T-helper 17 cell (primary cell): ENCODE data around the gene FGF1. TPM values are rescaled to one million over a fixed set of nuclear protein-coding genes. Genes with fewer than 3 reads are reported as not detected.

Experiments
- ATAC-seq: fragments of 150-1000 bp; cut with Tn5 transposase; 2 replicates; pipeline ENCODE4 v1.10.0; 2021; ENCODE audit warnings: mild to moderate bottlenecking, moderate library complexity
- DNase-seq, 3 donors: peaks; one replicate each; pipeline versions ENCODE4 v3.0.0 to v3.0.0-alpha.2; 2020 to 2021
- H3K9me3 ChIP-seq: one replicate; pipeline ENCODE4 v1.7.0; 2013; ENCODE audit warnings: low read length, mild to moderate bottlenecking; ENCODE audit not compliant: control insufficient read depth, poor library complexity, severe bottlenecking
- H3K27ac Mint-ChIP-seq: one replicate; pipeline ENCODE4 v1.8.0; 2022; ENCODE audit warnings: mild to moderate bottlenecking, moderate library complexity, mixed read lengths
- H3K27me3 Mint-ChIP-seq: one replicate; pipeline ENCODE4 v1.8.0; 2022; ENCODE audit warnings: mixed read lengths
- H3K36me3 Mint-ChIP-seq: one replicate; pipeline ENCODE4 v1.8.0; 2022; ENCODE audit warnings: low read depth, mixed read lengths
- H3K4me1 Mint-ChIP-seq: one replicate; pipeline ENCODE4 v1.8.0; 2022; ENCODE audit warnings: mild to moderate bottlenecking, mixed read lengths
- H3K4me3 Mint-ChIP-seq: one replicate; pipeline ENCODE4 v1.8.0; 2022; ENCODE audit warnings: mild to moderate bottlenecking, moderate library complexity, mixed read lengths
- total RNA-seq, 4 donors: library from RNA in 2 of 4; stranded (reverse) in 2 of 4; gene quantifications; one replicate each; pipeline ENCODE4 v1.2.3 and lab custom pipeline; 2022 to 2026

FGF1 gene
- total RNA-seq, 2 donors from 2014 or later, result not detected

DNA sequence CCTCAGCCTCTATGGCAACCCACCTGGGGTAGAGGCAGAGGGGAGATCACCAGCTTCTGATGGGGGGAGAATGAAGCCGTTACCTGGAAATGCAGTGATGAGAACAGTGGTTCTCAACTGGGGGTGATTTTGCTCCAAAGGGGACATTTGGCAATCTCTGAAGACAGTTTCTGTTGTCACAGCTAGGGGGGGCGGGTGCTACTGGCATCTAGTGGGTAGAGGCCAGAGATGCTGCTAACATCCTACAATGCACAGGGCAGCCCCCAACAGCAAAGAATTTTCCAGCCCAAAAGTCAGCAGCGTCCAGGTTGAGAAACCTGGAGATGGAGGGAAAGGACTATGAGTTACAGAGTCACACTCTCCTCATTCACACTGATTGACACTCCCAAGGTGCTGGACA is 84.5 kb downstream of the FGF1 start:
- no peaks in the 10 kb centered on the region for H3K9me3 ChIP-seq
- H3K27me3 Mint-ChIP-seq, result peaks cover 70% of the 10 kb centered on the region
- DNase-seq (no peak), ATAC-seq (no peak)
- no peak overlapping the region for H3K27ac Mint-ChIP-seq
- H3K4me1 Mint-ChIP-seq, result no peaks in the 10 kb centered on the region
- no peak overlapping the region for H3K4me3 Mint-ChIP-seq
- no peaks in the 10 kb centered on the region for H3K36me3 Mint-ChIP-seq

DNA sequence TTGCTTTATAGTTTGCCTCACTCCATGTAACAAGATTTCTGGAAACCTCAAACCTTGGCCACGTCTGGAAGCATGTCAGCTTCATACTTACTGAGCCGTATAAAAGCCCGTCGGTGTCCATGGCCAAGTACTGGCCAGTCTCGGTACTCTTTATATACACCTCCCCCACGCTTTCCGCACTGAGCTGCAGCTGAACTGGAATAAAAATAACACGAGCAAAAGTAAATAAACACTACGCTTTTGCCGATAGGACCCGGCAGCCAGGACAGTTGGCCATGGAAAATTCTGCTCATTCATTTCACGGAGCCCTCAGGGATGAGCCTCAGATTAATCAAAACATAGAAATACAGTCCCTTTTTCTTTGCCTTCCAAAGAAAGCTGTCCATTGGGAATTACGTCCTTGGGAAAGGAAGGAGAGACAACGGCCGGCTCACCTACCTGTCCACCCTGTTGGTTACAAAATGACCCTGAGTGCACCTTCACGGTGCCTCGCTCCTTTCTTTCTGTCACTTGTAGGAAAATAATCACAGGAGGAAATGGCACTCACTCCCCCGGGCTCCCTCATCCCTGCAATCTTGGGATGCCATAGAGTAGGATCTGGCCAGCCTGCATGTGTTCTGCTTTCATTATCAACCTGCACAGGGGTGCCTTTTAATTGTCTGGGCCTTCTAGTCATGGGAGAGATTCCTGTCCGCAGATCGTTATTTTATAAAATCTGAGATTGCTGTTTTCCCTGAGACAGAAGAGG is 85.1 kb downstream of the FGF1 start:
- Mint-ChIP-seq H3K4me1 (no peaks in the 10 kb centered on the region), H3K4me3 (no peak overlapping the region), H3K27ac (no peak overlapping the region), H3K27me3 (peaks cover 66% of the 10 kb centered on the region), H3K36me3 (no peaks in the 10 kb centered on the region)
- H3K9me3 ChIP-seq, result no peaks in the 10 kb centered on the region
- DNase-seq (no peak), ATAC-seq (no peak)

DNA sequence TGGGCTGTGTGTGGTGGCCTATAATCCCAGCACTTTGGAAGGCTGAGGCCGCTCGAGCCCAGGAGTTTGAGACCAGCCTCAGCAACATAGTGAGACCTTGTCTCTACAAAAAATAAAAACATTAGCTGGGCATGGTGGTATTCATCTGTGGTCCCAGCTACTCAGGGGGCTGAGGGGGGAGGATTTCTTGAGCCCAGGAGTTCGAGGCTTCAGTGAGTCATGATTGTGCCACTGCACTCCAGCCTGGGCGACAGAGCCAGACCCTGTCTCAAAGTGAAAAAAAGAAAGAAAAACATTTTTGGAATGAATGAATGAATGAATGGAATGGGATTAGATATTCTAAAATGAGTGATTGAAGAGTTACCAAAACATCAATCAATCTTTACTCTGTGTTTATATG is 85.8 kb downstream of the FGF1 start:
- H3K36me3 Mint-ChIP-seq, result no peaks in the 10 kb centered on the region
- H3K4me3 Mint-ChIP-seq, result no peak overlapping the region
- no peak overlapping the region for H3K27ac Mint-ChIP-seq
- DNase-seq (no peak), ATAC-seq (no peak)
- H3K4me1 Mint-ChIP-seq, result no peaks in the 10 kb centered on the region
- no peaks in the 10 kb centered on the region for H3K9me3 ChIP-seq
- peaks cover 67% of the 10 kb centered on the region for H3K27me3 Mint-ChIP-seq

DNA sequence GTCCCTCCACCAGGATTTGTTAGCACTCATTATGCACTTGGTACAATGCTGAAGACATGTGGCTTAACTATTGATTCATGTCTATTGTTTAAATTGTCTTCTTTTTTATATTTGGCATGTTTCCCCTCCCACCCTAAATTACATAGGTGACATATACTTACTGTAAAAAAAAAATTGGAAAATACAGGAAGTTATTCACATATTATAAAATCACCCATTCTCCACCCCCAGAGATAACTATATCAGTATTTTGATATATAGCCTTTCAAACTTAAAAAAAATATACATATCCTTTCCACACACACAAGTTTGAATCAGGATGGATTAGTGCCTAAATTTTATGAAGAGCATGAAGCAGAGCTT is 87.6 kb downstream of the FGF1 start:
- H3K27ac Mint-ChIP-seq, result no peak overlapping the region
- H3K27me3 Mint-ChIP-seq, result peaks cover 52% of the 10 kb centered on the region
- DNase-seq, result no peak
- no peaks in the 10 kb centered on the region for H3K9me3 ChIP-seq
- ATAC-seq, result no peak
- no peaks in the 10 kb centered on the region for H3K4me1 Mint-ChIP-seq
- no peak overlapping the region for H3K4me3 Mint-ChIP-seq
- H3K36me3 Mint-ChIP-seq, result no peaks in the 10 kb centered on the region

DNA sequence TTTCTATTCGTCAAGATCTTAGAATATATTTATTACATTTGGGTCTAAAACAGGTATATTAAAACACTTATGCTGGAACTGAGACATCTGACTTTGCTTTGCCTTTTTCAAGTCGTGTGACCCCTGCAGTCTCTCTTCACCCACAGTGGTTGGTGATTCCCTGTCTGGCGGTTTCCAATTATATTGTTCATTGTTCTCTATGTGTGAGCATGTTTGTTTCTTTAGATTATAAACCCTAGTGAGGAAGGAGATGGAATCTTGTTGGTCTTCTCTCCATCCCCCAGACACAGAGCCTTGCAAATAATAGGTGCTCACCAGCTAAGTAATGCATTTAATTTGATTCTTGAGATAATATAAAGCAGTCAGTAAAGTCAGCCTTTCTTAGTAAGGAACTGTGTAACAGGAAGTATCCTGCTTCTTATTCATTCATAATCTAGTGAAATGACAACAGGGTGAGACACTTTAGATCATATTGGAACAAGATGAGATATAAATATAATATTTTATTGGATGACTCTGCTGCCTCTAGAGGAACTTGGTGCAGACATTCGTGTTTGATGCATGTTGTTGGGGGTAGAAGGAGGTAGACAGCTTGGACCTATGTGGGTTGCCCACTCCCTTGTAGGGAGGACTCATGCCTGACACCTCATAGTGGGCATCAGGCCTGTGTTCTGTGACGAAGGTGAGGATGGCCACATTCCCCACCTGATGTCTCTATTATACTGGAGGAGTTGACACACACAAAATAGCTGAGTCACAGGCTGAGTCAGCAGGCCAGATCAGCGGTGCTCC is 88.1 kb downstream of the FGF1 start:
- Mint-ChIP-seq H3K27me3 (peaks cover 46% of the 10 kb centered on the region), H3K4me3 (no peak overlapping the region)

DNA sequence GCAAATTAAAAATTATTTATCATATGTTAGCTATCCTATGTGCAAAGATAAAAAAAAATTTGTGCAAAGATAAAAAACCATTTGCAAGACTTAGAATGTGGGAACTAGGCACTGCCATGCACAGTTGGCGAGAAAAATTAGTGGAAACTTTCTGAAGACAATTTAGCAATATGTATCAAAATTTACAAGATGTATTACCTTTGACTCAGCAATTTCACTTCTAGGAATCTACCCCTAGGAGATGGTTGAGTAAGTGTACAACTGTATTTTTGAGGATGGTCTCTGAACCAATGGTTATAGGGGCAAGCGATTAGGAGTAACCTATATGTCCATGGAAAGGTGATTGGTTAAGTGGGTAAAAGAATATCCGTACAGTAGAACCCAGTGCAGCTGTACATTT is 88.9 kb downstream of the FGF1 start:
- no peaks in the 10 kb centered on the region for H3K9me3 ChIP-seq
- no peaks in the 10 kb centered on the region for H3K36me3 Mint-ChIP-seq
- no peak overlapping the region for H3K27ac Mint-ChIP-seq
- H3K4me1 Mint-ChIP-seq, result no peaks in the 10 kb centered on the region
- no peak for ATAC-seq
- no peak for DNase-seq
- H3K27me3 Mint-ChIP-seq, result peaks cover 39% of the 10 kb centered on the region
- no peak overlapping the region for H3K4me3 Mint-ChIP-seq

More for the DNA sequence above, 88.1 kb downstream of the FGF1 start:
- no peak for DNase-seq
- H3K27ac Mint-ChIP-seq, result no peak overlapping the region
- no peaks in the 10 kb centered on the region for H3K9me3 ChIP-seq
- H3K4me1 Mint-ChIP-seq, result no peaks in the 10 kb centered on the region
- ATAC-seq, result no peak
- H3K36me3 Mint-ChIP-seq, result no peaks in the 10 kb centered on the region

DNA sequence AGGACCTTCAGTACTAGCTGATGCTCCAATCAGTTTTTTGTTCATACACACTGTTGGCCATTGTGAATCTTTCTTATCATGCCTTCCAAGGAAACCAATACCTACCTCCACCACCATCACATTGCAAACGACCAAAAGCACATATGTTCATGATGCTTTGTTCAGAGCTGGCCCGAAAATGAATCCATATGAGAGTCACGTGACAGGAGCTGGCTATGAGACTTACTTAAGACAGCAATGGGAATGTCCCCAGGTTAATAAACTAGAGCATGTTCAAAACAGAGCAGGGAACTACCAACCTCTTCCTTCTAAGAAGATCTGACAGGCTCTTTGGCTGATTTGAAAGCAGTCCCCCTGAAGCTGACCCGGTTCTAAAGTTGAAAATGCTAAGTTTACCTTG is 93.5 kb downstream of the FGF1 start:
- ATAC-seq (no peak), DNase-seq (no peak)
- peaks cover 37% of the 10 kb centered on the region for H3K27me3 Mint-ChIP-seq
- no peak overlapping the region for H3K4me3 Mint-ChIP-seq
- peaks cover 4% of the 10 kb centered on the region for H3K36me3 Mint-ChIP-seq
- H3K27ac Mint-ChIP-seq, result no peak overlapping the region
- H3K9me3 ChIP-seq, result no peaks in the 10 kb centered on the region
- no peaks in the 10 kb centered on the region for H3K4me1 Mint-ChIP-seq

DNA sequence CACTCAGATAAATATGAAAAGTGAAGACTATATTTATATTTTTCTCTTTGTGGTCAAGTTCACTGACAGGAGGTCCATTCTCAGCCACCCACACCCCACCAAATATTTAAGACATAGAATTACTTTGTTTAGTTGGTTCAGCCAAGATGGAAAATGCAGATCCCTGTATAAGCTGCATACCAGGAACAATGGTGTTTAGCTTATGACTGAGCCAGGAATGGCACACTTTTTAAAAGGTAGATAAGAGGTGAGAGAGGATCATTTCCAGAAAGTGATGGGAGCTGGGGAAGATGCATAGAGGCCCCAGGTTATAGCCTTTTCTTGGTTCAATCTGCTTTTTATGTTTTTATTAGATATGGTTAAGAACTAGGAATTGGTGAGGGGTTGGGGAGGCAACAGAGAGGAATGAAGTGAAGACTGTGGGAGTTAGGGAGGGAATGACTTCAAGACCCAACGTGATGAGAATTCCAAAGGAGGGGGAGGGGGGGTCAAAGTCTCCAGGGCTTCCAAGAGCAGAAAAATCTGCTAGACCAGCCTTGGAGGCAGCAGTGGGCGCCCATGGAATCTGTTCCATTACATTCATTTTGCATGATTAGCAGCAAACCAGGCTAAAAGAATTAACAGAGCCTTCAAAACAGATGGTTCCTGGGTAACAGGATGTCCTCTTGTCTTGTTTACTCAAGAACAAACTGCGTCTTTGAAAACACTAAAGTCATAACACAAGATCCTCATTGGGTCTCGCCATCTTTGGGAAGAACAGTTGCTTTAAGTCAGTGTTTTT is 95.2 kb downstream of the FGF1 start:
- Mint-ChIP-seq H3K27me3 (peaks cover 36% of the 10 kb centered on the region), H3K36me3 (peaks cover 4% of the 10 kb centered on the region), H3K4me3 (no peak overlapping the region), H3K4me1 (no peaks in the 10 kb centered on the region), H3K27ac (no peak overlapping the region)
- no peaks in the 10 kb centered on the region for H3K9me3 ChIP-seq
- ATAC-seq (no peak), DNase-seq (no peak)

DNA sequence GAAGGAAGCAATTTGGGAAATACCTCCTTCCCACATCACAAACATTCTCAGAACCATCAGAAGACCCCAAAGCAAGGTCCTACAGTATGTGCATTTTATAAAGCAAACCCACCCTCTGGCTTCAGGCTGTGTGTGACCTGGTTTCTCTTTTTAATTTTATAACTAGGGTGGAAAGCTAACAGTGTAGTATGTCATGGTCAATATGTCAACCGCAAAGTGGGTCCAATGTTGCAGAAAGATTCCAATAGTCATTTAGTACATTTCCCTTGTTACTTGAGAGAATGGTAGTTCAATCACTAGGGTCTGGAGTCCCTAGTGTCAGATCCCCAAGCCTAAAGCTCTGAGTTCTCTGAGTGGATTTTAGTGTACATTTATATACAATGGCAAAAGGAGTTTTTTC is 96.2 kb downstream of the FGF1 start:
- Mint-ChIP-seq H3K4me1 (peaks cover 2% of the 10 kb centered on the region), H3K27ac (no peak overlapping the region), H3K4me3 (no peak overlapping the region), H3K36me3 (peaks cover 4% of the 10 kb centered on the region), H3K27me3 (peaks cover 30% of the 10 kb centered on the region)
- no peak for DNase-seq
- H3K9me3 ChIP-seq, result no peaks in the 10 kb centered on the region
- no peak for ATAC-seq

DNA sequence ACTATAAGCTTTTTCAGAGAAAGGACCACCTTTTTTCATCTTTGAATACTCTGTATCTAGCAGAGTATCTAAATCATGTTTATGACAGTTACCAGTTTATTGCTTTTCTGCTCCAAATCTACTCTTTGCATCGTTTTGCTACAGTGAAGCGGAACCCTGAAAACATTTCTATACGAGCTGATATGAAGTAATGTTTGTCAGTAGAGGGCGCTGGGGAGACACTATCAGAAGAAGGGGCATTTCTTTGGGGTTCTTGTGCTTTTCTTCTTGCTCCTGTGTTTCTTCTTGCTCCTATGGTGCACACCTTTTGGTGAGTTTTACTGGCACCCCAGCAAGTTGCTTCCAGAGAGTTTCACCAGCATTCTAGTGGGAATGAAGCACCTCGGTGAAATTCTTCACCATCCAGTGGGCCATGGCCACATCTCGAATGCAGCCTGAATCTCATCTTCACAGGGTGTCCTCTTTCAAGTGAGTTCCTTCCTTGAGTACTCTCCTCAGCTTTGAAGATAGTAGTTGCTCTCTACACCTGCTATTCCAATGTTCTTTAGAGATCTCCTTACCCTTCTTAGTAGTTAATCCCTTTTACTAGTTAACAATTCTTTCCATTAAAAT is 98.4 kb downstream of the FGF1 start:
- ATAC-seq (no peak), DNase-seq (no peak)
- peaks cover 4% of the 10 kb centered on the region for H3K36me3 Mint-ChIP-seq
- no peak overlapping the region for H3K4me3 Mint-ChIP-seq
- peaks cover 30% of the 10 kb centered on the region for H3K27me3 Mint-ChIP-seq
- no peak overlapping the region for H3K27ac Mint-ChIP-seq
- H3K4me1 Mint-ChIP-seq, result peaks cover 5% of the 10 kb centered on the region
- H3K9me3 ChIP-seq, result no peaks in the 10 kb centered on the region

DNA sequence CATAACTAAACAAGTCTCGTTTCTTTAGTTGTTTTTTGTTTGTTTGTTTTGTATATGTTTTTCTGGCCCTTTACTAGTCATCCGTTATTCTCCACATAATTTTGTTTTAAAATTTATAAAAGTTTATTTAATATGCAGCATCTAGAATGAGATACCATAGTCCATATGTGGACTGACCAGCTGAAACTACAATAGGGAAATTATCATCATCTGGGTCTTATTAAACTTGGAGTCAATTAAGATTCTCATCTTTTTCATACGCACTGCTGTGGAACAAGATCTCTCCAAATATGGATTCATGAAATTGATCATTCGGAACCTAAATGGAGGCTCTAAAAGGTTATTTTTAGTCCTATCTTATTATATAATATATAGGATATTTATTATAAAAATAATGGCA is 99.3 kb downstream of the FGF1 start:
- Mint-ChIP-seq H3K4me1 (peaks cover 10% of the 10 kb centered on the region), H3K27ac (no peak overlapping the region), H3K27me3 (peaks cover 30% of the 10 kb centered on the region)

DNA sequence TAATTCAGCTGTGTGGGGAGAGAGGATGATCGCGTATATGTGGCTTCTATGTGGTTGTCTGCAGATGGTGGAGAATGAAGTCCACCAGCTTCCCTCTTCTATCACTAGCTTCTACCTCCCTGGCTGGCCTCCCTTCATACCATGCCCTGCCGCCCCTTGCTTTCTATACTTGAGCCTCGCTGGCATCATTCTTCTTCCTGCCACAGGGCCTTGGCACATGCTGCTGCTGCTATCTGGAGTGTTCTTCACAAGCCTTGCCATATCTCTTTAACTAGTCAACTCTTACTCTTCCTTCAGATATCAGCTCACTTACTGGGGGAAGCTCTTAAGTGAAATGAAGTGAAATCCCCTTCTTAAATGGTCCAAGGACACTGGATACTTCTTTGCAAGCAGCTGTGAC is 100.4 kb downstream of the FGF1 start:
- peaks cover 17% of the 10 kb centered on the region for H3K4me1 Mint-ChIP-seq
- H3K27me3 Mint-ChIP-seq, result peaks cover 28% of the 10 kb centered on the region
- no peak overlapping the region for H3K27ac Mint-ChIP-seq
- no peak for ATAC-seq
- H3K36me3 Mint-ChIP-seq, result peaks cover 4% of the 10 kb centered on the region
- no peak overlapping the region for H3K4me3 Mint-ChIP-seq
- no peak for DNase-seq
- no peaks in the 10 kb centered on the region for H3K9me3 ChIP-seq

More for the DNA sequence above, 99.3 kb downstream of the FGF1 start:
- no peaks in the 10 kb centered on the region for H3K9me3 ChIP-seq
- ATAC-seq, result no peak
- Mint-ChIP-seq H3K36me3 (peaks cover 4% of the 10 kb centered on the region), H3K4me3 (no peak overlapping the region)
- no peak for DNase-seq

DNA sequence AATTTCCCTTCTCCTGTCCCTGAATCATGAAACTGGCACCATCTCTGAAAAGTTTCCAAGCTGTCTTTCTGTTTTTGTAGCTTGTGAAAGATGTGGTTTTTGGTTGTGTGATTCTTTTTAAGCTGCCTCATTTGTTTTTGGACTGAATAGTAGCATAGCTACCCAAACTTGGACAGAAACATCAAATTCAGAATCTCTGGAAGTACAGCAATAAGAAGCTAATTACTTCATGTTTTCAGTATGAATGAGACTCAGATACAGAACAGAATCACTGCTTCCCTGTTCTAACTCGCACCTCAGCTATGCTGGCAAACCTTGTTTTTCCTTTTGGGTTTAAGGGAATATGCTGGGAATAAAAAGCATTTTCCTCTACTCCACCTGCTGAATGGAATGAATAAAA is 101.0 kb downstream of the FGF1 start:
- peaks cover 4% of the 10 kb centered on the region for H3K36me3 Mint-ChIP-seq
- no peaks in the 10 kb centered on the region for H3K9me3 ChIP-seq
- H3K4me3 Mint-ChIP-seq, result no peak overlapping the region
- H3K27ac Mint-ChIP-seq, result no peak overlapping the region
- H3K27me3 Mint-ChIP-seq, result peaks cover 22% of the 10 kb centered on the region
- DNase-seq, result no peak
- H3K4me1 Mint-ChIP-seq, result peaks cover 23% of the 10 kb centered on the region
- no peak for ATAC-seq
